IPS-18c (cell line): Measurements from ENCODE around the gene GINS1.
"Not testable (repeated sequence)": the region's sequence is repeated elsewhere in the genome, so short reads cannot be mapped to it uniquely, and the experiment has no call there.

ENCODE experiments used
- H3K4me3 ChIP-seq: 2 replicates; pipeline ENCODE4 v1.7.0; 2013; ENCODE audit warnings: low read depth, mild to moderate bottlenecking, low read length, moderate library complexity; ENCODE audit not compliant: insufficient read depth
- H3K9me3 ChIP-seq: one replicate; pipeline ENCODE4 v1.6.1; 2013; ENCODE audit warnings: mild to moderate bottlenecking, low read length, moderate library complexity; ENCODE audit not compliant: control insufficient read depth, insufficient read depth

The GINS1 gene

GRCh38 chr20:25380945-25381614 lies 26.4 kb upstream of the GINS1 start:
- peaks cover 3% of the 10 kb centered on the region for H3K9me3 ChIP-seq
- no peak overlapping the region for H3K4me3 ChIP-seq

DNA sequence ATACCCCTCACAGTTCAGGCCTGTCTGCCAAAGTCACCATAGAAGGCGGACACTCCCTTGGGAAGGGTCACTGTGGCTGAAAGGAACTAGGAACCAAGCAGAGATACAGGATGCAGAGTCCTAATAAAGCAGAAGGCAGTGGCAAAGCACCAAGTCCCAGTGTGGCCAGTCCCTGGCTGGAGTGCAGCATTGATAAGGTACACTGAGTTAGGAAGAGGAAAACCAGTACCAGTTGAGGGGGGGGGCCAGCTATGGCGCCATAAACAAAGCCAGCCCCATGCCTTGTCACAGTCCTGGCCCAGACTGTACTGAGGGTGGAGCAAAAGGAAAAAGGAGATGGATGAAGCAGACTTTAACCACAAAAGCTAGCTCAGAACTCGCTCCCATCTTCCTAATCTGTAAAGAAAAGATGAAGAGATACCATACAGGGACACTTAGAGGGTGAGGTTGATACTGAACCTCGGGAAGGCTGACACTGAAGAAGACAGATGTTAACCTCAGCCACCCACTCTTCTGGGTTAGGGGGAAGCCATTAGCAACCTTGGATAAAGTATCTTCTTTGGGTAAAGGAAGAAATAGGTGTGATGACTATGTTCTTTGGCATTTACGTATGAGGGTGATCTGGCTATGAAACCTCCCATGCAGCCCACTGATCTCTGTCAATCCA lies 24.6 kb upstream of the GINS1 start:
- Histone ChIP-seq H3K9me3 (no peaks in the 10 kb centered on the region), H3K4me3 (no peak overlapping the region)

DNA sequence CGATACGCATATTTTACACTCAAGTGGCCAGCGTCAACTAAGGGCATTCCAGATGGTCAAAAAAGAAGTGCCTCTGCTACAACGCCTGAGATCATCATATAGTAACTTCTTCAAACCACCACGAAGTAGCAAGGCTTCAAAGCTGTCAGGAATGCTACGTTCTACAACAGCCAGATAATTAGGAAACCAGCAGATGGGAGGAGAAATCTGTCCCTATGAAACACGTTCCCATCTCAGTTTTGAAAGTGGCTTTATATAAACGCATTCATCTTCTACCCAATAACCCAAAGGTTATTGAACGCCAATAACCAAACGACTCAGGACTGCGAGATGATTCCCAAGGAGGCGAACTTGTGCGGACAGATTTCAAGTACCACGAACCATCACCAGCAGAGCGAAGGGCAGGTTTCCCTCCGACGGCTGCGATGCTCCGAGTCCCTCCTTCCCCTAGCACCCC lies 18.0 kb upstream of the GINS1 start:
- Histone ChIP-seq H3K4me3 (peak overlapping the region; percentile 89), H3K9me3 (no peaks in the 10 kb centered on the region)

GRCh38 chr20:25389858-25390537 lies 17.5 kb upstream of the GINS1 start:
- no peaks in the 10 kb centered on the region for H3K9me3 ChIP-seq
- peak overlapping the region; percentile 89 for H3K4me3 ChIP-seq

DNA sequence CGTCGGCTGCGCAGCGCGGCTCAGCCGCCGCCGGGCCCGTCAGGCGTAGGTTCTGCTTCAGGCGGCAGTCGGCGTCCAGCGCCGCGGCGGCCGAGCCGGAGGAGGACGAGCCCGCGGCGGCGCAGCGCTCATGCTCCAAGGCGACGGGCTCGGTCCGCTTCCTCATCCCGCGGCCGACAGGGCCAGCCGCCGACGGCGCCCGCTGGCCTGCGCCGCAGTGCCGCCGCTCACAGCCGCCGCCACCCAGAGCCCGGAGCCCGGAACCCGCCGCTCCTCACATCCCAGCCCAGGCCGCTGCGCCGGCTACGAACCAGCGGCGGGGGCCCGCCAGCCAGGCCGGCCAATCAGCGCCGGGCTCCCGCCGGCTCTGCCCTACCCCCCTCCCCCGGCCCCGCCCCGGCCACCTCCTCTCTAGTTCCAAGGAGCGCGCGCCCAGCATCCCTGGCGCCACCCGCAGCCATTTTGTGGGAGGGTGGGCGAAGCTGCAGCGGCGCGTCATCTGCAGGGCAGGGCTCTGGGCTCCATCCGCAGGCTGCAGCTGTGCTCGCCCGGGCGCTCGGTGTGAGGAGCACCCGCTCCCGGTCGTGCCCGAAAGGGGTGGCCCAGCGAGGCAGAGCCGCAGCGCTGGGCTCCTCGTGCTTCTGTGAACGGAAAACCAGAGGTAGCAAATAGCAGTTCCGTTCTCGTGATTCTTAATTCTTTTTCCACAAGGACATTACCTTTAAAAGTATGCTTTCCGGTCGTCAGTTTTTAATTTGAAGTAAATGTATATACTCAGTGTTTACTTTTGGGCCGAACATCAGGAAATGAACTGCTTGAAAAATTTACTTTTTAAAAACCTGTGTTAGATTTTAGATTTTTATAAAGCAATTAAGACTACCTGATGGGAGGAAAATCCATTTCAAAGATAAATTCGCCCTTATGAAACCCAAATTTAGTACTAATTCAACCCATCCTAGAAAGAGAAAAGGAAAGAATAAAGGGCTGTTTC lies 16.6 kb upstream of the GINS1 start, which contains the start of gene ABHD12:
ABHD12 (minus strand) TSS at position 298 of the 991 bp plus-strand sequence; CDS start at position 166, 132 bp downstream.
- H3K4me3 ChIP-seq = peak within 1 kb of the TSS; percentile 89
- H3K9me3 ChIP-seq = no peaks in the 10 kb centered on the region

GRCh38 chr20:25394276-25394675 lies 13.2 kb upstream of the GINS1 start:
- no peak overlapping the region for H3K4me3 ChIP-seq
- H3K9me3 ChIP-seq = no peaks in the 10 kb centered on the region

GRCh38 chr20:25394996-25395395 lies 12.5 kb upstream of the GINS1 start:
- Histone ChIP-seq H3K4me3 (no peak overlapping the region), H3K9me3 (no peaks in the 10 kb centered on the region)

GRCh38 chr20:25397096-25397495 lies 10.4 kb upstream of the GINS1 start:
- Histone ChIP-seq H3K9me3 (no peaks in the 10 kb centered on the region), H3K4me3 (no peak overlapping the region)

- H3K9me3 ChIP-seq = peaks cover 5% of the 10 kb centered on the region
- no peak overlapping the region for H3K4me3 ChIP-seq
Observed at GRCh38 chr20:25397821-25398220, 9.7 kb upstream of the GINS1 start.

- peaks cover 5% of the 10 kb centered on the region for H3K9me3 ChIP-seq
- no peak overlapping the region for H3K4me3 ChIP-seq
Observed at GRCh38 chr20:25398376-25399036, 9.0 kb upstream of the GINS1 start.

GRCh38 chr20:25399037-25399430 lies 8.4 kb upstream of the GINS1 start:
- no peak overlapping the region for H3K4me3 ChIP-seq

DNA sequence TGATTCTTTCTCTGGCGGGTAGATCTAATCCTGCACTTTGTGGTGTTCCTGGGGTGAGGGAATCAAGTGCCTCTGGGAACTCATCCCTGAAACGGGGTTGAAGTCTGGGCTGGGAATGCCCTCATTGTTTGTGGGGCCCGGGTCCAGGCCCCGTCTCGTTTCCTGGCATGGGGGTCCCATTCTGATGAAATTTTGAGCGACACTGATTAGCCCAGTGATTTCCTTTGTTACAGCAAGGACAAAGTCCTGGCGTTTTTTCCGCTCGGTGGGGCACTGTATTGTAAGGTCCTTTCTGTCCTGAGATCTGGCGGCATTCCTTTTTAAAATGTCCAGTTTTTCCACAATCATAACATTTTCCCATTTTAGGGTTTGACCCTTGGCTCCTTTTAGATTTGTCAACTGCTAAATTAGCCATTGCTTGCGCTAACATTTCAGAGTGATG lies 7.2 kb upstream of the GINS1 start:
- H3K9me3 ChIP-seq, H3K4me3 ChIP-seq: not testable (repeated sequence)

More at GRCh38 chr20:25399037-25399430, 8.4 kb upstream of the GINS1 start:
- H3K9me3 ChIP-seq = peaks cover 5% of the 10 kb centered on the region

- H3K4me3 ChIP-seq = no peak overlapping the region
- H3K9me3 ChIP-seq = peaks cover 5% of the 10 kb centered on the region
Observed at GRCh38 chr20:25402583-25402982, 4.9 kb upstream of the GINS1 start.

- Histone ChIP-seq H3K9me3 (no peaks in the 10 kb centered on the region), H3K4me3 (peak overlapping the region; percentile 84)
Observed at GRCh38 chr20:25408170-25408547, 686 bp downstream of the GINS1 start.

- H3K9me3 ChIP-seq = no peaks in the 10 kb centered on the region
- H3K4me3 ChIP-seq = peak overlapping the region; percentile 84; the same call in 1 of the 2 replicates
Observed at GRCh38 chr20:25408890-25409289, 1.4 kb downstream of the GINS1 start.

GRCh38 chr20:25418776-25419175 lies 11.3 kb downstream of the GINS1 start:
- H3K4me3 ChIP-seq = no peak overlapping the region
- H3K9me3 ChIP-seq = no peaks in the 10 kb centered on the region
